SHP77 (cell line): ENCODE data around the gene KCNQ4.

Source experiments
- DNase-seq, 2 experiments: peaks; one replicate each; lab custom pipeline; 2025; lab: John Stamatoyannopoulos, UW

Gene KCNQ4

DNA sequence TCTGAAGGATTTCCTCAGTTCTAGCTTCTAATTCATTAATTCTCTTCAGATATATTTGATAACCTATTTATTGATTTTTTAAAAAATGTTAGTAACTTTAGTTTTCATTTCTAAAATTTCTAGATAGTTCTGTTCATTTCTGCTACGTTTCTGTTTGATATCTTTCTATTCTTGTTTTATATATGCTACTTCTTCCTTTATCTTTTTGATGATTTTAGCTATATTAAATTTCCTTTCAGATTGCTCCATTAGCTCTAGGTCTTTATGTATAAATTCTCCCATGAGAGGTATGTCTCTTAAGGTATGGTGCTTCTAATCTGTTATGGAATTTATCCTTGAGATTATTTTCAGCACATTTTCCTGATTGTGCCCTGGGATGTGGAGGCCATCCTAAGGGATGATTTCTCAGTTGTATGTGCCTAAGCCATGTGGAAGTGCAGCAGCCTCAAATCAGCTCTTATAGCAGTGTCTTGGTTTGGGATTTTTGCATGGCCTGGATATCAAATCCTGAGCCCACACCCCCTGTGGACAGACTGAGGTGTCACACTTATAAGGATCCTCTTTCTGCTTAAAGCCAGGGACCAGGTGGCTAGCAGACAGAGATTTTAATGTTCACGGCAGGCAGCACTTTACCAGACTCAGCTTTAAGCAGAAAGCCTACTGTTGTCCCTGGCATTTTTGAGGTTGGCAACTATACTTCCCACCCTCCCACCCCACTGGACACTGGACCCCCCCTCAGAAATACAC, 6.2 kb upstream of the KCNQ4 start:
- no peak for DNase-seq

DNA sequence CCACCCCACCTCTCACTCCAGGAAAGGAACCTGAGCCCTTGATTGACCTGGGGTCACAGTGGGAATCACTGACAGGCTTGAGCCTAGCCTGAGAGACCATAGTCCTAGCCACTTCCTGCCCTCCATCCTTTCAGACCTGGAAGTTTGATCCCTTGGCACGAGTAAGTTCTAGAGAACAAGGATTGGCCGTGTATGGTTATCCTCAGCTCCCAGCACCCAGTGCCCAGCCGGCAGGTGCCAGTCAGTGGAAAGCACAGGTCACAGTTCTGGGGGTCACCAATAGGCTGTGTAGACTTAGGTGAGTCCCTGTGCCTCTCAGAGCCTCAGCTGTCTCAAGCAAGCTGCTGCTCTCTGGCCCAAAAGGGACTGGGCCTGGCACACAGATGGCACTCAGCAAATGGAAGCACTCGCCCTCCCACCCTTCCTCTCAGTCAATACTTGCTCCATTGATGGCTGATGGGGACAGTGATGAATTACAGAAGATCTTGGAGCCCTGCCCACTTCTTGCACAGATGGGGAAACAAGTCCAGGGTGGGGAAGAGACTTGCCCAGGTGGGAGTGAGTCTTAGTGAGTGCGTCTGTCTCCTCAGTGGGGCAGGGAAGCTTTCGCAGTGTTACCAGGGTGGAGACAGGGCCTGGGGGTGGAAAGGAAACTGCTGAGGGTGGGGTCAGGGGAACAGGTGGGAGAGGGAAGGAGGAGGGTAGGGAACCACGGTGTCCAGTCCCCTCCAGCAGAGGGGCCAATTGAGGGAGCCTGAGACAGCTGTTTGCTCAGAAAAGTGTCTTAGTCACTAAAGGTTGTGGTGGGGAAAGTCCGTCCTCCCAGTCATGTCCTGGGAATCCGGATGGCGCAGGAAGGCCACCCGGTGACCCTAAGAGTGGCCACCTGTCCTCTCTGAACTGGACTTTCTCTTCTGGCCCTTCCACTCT, 2.6 kb upstream of the KCNQ4 start:
- no peak for DNase-seq

DNA sequence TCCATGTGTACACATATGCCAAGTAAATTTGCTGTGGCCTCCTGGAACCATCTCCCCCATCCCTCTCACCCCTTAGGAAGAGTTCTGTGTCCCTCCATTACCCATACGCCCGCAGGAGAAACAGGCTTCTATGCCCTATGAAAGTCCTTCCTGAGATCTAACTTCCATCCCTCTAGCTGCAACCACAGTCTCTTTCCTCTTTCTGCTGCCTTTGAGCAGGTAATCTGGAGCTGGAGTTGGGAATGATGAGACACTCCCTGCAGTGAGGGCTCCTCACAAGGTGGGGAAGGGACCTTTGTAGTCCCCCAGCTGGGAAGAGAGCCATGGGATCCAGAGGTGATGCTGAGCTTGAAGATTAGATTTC, 2.0 kb upstream of the KCNQ4 start:
- no peak for DNase-seq

- no peak for DNase-seq
Observed at GRCh38 chr1:40782371-40782956, 1.1 kb upstream of the KCNQ4 start.

GRCh38 chr1:40784141-40784770, 669 bp downstream of the KCNQ4 start:
- DNase-seq: no peak

DNA sequence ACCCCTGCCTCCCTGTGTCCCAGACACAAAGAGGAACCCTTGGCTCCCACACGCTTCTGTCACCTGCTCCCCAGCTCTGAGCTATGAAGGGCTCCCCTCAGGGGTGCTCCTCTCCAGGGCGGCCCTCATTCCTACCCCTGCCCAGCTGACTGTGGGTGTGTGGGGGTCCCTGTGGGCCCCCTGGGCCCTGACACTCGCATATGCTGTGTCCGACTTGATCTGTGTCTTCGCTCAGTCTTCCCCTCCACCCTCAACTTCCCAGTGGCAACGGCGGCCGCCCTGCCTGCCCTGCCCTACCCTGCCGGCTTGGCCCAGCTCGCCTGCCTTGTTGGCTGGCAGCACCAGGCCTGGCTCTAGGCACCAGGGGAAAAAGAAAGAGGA, 1.2 kb downstream of the KCNQ4 start:
- DNase-seq: no peak

DNA sequence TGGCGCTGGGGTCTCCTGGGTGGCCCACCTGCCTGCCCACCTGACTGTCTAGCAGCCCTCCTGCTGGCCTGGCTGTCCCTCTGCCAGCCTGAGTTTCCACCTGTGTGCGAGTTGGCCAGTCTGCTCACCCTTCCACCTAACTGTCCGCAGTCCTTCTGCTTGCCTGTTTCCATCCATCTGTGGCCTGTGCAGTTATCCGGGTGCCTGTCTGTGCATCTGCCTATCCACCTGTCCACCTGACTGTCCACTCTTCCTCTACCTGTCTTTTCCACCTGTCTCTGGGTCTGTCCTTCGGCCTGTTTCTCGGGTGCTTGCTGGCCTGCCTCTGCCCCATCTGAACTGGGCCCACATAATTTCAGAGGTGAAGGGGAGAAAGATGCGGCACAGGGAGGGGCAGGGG, 1.9 kb downstream of the KCNQ4 start:
- DNase-seq: no peak

GRCh38 chr1:40786171-40786994, 2.8 kb downstream of the KCNQ4 start:
- no peak for DNase-seq

DNA sequence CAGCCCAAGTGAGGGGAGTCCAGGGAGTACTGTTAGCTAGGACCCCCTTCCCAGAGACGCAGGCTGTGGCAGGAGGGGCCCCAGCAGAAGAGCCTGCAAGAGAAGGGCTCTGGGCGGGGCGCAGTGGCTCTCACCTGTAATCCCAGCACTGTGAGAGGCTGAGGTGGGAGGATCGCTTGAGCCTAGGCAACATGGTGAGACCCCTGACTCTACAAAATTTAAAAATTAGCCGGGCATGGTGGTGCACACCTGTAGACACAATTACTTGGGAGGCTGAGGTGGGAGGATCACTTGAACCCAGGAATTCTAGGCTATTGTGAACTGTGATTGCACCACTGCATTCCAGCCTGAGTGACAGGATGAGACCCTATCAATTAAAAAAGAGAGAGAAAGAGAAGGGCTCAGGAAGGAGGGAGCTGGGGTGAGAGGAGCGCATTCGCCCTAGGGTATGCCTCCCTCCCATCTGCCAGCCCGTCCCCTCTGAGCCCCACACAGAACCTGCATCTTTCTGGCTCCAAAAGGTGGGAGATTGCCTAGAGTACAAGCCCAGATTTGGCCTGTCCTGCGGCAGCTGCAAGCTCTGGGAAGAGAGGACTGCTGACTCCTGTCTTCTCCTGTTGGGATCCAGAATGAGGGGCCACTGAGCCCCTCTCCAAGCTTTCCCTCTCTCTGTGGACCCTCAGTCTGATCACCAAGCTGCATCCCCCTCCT, 3.6 kb downstream of the KCNQ4 start:
- DNase-seq: no peak

DNA sequence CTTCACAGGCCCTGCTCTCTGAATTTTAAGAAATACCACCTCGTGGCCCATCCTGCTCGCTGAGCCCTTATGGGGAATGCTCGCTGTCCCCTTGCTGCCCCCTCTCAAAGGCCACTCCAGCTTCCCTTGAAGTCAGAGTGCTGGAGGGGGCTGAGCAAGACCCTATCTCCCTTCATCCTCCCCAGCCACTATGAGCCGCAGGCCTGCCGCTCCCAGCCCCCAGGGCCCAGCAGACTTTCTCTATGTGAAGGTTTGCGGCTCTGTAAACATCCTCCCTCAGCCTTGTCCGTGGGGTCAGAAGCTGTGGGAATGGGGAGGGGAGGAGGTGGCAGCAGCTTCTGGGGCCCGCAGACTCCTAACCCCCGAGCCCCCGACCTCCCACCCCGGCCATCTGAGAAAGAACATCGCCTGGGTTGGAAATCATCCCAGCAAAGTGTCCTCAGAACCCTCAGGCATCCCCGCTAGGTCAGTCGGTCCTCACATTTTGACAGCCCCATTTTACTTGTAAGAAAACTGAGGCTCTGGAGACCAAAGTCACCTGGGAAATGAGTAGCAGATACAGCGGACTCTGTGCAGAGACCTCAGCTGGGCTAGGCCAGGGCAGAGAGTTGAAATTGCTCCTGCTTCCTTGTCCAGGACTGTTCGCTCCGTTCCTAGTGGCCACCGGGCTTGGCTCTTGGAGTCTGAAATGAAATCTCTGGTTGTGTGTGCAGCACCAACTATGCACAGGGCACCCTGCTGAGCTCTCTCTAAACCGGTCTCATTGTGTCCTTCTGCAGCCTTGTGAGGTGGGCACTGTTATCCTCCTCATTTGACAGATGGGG, 4.4 kb downstream of the KCNQ4 start:
- no peak for DNase-seq

GRCh38 chr1:40788561-40789341, 5.2 kb downstream of the KCNQ4 start:
- DNase-seq: no peak

GRCh38 chr1:40789342-40789598, 5.7 kb downstream of the KCNQ4 start:
- no peak for DNase-seq

- no peak for DNase-seq
Observed at GRCh38 chr1:40789661-40790430, 6.3 kb downstream of the KCNQ4 start.

DNA sequence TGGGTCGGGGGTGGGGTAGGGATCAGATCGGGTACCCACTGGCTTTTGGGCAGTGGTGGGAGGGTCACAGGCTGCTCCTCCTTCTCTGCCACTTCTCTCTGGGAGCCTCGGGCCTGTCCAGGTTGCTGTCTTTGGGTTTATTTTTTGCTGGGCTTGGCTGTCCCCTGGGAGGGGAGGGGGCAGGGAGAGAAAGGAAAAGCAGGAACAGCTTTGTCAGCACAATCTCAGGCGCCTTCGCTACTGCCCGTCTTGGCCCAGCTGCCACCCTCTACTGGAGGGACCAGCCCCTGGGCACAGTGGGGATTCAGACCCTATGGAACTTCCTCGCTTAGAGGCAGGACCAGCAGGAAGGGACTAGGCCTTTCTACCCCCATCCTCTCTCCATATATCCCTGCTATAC, 8.4 kb downstream of the KCNQ4 start:
- DNase-seq: no peak

- DNase-seq: no peak
Observed at GRCh38 chr1:40793617-40794016, 10.0 kb downstream of the KCNQ4 start.

- DNase-seq: no peak
Observed at GRCh38 chr1:40794048-40794447, 10.5 kb downstream of the KCNQ4 start.

- DNase-seq: no peak
Observed at GRCh38 chr1:40794974-40795715, 11.6 kb downstream of the KCNQ4 start.
